SU-DHL-6 (cell line): ENCODE measurements around the gene SMPD3.

Experiments used
- CTCF ChIP-seq: fragments of 200-600 bp; sonication (generic); IDR thresholded peaks from one replicate; pipeline ENCODE4 v1.5.1; 2017; ENCODE audit warnings: antibody characterized with exemption, mild to moderate bottlenecking, low read length, moderate library complexity; ENCODE audit not compliant: insufficient read depth, poor library complexity, severe bottlenecking
- EZH2phosphoT487 ChIP-seq: fragments of 200-600 bp; sonication (generic), shearing (Covaris generic); conservative IDR thresholded peaks from 2 replicates; pipeline ENCODE4 v1.6.1; 2018; ENCODE audit warnings: mild to moderate bottlenecking, antibody characterized with exemption, low read length, moderate library complexity, mixed read lengths

- TF ChIP-seq CTCF (no peak), EZH2phosphoT487 (no peak)
Observed at GRCh38 chr16:68444056-68444657, 4.2 kb downstream of the SMPD3 start.
